ENCODE measurements around the gene RUNX2. TPM values are rescaled to one million over a fixed set of nuclear protein-coding genes. Genes with fewer than 3 reads are reported as not detected.

Gene RUNX2
- total and polyA plus RNA-seq, 9 of the 15 experiments (the other 6 are each of a cell fraction or from before 2014, with no cell fraction given) = 0.29 to 1.00 (median 0.43) TPM

GRCh38 chr6:45521226-45521625, 193.1 kb downstream of the RUNX2 start:
- Histone ChIP-seq H3K4me3 (no peak overlapping the region), H3K27me3 (ENCODE audit: control insufficient read depth in 2 of 2, insufficient read depth in 2 of 2, low read length in 2 of 2) (no peaks in the 10 kb centered on the region), H3K9ac (ENCODE audit: insufficient read depth in 1 of 2, low read depth in 2 of 2, low read length in 2 of 2) (no peak overlapping the region), H3K9me1 (ENCODE audit: control insufficient read depth, insufficient read depth, low read length) (no peaks in the 10 kb centered on the region), H3K27ac (ENCODE audit: extremely low read depth, low read depth, low read length) (no peak overlapping the region), H3K4me2 (ENCODE audit: insufficient read depth, low read length) (no peak overlapping the region), H3K4me1 (replicated peaks in 1 of 2; ENCODE audit: control insufficient read depth in 2 of 2, insufficient read depth in 2 of 2, low read length in 2 of 2) (no peaks in the 10 kb centered on the region), H2AFZ (ENCODE audit: low read depth, low read length) (no peak overlapping the region), H3K9me3 (replicated peaks; ENCODE audit: control insufficient read depth, insufficient read depth, low read depth, low read length) (no peaks in the 10 kb centered on the region), H3K79me2 (ENCODE audit: control insufficient read depth, insufficient read depth, low read length) (no peaks in the 10 kb centered on the region), H4K20me1 (replicated peaks; ENCODE audit: control insufficient read depth, insufficient read depth, low read length) (no peaks in the 10 kb centered on the region), H3K36me3 (ENCODE audit: control insufficient read depth, insufficient read depth, low read length) (no peaks in the 10 kb centered on the region)
- in situ Hi-C loops (cut with MboI) = no loop called here
- FAIRE-seq = no peak
- DNase-seq (ENCODE audit: extremely low read depth in 1 of 4, low spot score in 3 of 4) = no peak
- ChIA-PET CTCF (ENCODE audit: low intra/inter-chr PET ratio) (no interaction called here), POLR2A (interaction anchor here (0.6 kb wide), 1 partner anchor 392 kb away, joined by 4 read pairs; no protein-coding TSS in a partner anchor)
- no TSS peak for BruUV-seq (replicated peaks)
- TF ChIP-seq XRCC5 (IDR thresholded peaks at IDR 0.05; ENCODE audit: low read depth, low read length) = no peak
- TF ChIP-seq NFE2L1 (tag; IDR thresholded peaks at IDR 0.05; ENCODE audit: borderline replicate concordance, low read depth) = no peak
- TF ChIP-seq, protein P1, sequence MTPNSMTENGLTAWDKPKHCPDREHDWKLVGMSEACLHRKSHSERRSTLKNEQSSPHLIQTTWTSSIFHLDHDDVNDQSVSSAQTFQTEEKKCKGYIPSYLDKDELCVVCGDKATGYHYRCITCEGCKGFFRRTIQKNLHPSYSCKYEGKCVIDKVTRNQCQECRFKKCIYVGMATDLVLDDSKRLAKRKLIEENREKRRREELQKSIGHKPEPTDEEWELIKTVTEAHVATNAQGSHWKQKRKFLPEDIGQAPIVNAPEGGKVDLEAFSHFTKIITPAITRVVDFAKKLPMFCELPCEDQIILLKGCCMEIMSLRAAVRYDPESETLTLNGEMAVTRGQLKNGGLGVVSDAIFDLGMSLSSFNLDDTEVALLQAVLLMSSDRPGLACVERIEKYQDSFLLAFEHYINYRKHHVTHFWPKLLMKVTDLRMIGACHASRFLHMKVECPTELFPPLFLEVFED (CRISPR knock-in tag; conservative IDR thresholded peaks at IDR 0.05) = no peak
- TF ChIP-seq, protein P2, sequence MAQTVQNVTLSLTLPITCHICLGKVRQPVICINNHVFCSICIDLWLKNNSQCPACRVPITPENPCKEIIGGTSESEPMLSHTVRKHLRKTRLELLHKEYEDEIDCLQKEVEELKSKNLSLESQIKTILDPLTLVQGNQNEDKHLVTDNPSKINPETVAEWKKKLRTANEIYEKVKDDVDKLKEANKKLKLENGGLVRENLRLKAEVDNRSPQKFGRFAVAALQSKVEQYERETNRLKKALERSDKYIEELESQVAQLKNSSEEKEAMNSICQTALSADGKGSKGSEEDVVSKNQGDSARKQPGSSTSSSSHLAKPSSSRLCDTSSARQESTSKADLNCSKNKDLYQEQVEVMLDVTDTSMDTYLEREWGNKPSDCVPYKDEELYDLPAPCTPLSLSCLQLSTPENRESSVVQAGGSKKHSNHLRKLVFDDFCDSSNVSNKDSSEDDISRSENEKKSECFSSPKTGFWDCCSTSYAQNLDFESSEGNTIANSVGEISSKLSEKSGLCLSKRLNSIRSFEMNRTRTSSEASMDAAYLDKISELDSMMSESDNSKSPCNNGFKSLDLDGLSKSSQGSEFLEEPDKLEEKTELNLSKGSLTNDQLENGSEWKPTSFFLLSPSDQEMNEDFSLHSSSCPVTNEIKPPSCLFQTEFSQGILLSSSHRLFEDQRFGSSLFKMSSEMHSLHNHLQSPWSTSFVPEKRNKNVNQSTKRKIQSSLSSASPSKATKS (CRISPR knock-in tag; IDR thresholded peaks at IDR 0.05) = no peak
- TF ChIP-seq TSC22D4 (tag; IDR thresholded peaks at IDR 0.05) = no peak
- no peak for TF ChIP-seq KLF16 (IDR thresholded peaks at IDR 0.05)
- TF ChIP-seq SMAD2 (IDR thresholded peaks at IDR 0.05; ENCODE audit: low read depth, low read length) = no peak
- intact Hi-C loops (cut with micrococcal nuclease) = no loop called here
- no peak for ATAC-seq

Data from K562 (cell line).